H9 (cell line): Measurements from ENCODE around the gene BYSL. TPM values are rescaled to one million over a fixed set of nuclear protein-coding genes. Genes with fewer than 3 reads are reported as not detected.

Source experiments
- DNase-seq: peaks from one replicate; pipeline ENCODE4 v3.0.0-alpha.2; 2017
- H2AFZ ChIP-seq: one replicate; pipeline ENCODE4 v1.6.1; 2013; ENCODE audit warnings: mild to moderate bottlenecking, low read length, control low read depth, moderate library complexity
- H2AK5ac ChIP-seq: 2 replicates; pipeline ENCODE4 v1.6.1; 2013; ENCODE audit warnings: low read length, control low read depth, mixed read lengths; ENCODE audit not compliant: insufficient read length
- H2BK120ac ChIP-seq: one replicate; pipeline ENCODE4 v1.6.1; 2013; ENCODE audit warnings: low read depth, mild to moderate bottlenecking, low read length, control low read depth, inconsistent platforms; ENCODE audit not compliant: poor library complexity, severe bottlenecking
- H2BK12ac ChIP-seq: 2 replicates; pipeline ENCODE4 v1.6.1; 2013; ENCODE audit warnings: low read length, control low read depth, mixed read lengths, low read depth; ENCODE audit not compliant: insufficient read length
- H2BK15ac ChIP-seq: 2 replicates; pipeline ENCODE4 v1.6.1; 2013; ENCODE audit warnings: low read depth, low read length, control low read depth
- H2BK20ac ChIP-seq: one replicate; pipeline ENCODE4 v1.6.1; 2013; ENCODE audit warnings: low read depth, mild to moderate bottlenecking, low read length, control low read depth, inconsistent platforms; ENCODE audit not compliant: poor library complexity, severe bottlenecking
- H2BK5ac ChIP-seq: 2 replicates; pipeline ENCODE4 v1.6.1; 2013; ENCODE audit warnings: low read length, control low read depth, mixed read lengths; ENCODE audit not compliant: insufficient read length
- H3K14ac ChIP-seq: 2 replicates; pipeline ENCODE4 v1.6.1; 2013; ENCODE audit warnings: low read length, control low read depth; ENCODE audit not compliant: insufficient read depth
- H3K18ac ChIP-seq: 2 replicates; pipeline ENCODE4 v1.6.1; 2013; ENCODE audit warnings: low read depth, mild to moderate bottlenecking, mixed read lengths, low read length, control low read depth; ENCODE audit not compliant: insufficient read length
- H3K23ac ChIP-seq: 2 replicates; pipeline ENCODE4 v1.6.1; 2013; ENCODE audit warnings: low read length, control low read depth, mixed read lengths, low read depth; ENCODE audit not compliant: insufficient read length
- H3K23me2 ChIP-seq: 2 replicates; pipeline ENCODE4 v1.6.1; 2013; ENCODE audit warnings: low read depth, mild to moderate bottlenecking, mixed read lengths, low read length, control low read depth; ENCODE audit not compliant: insufficient read length, poor library complexity, severe bottlenecking
- H3K27ac ChIP-seq: 2 replicates; pipeline ENCODE4 v1.5.1; 2013; ENCODE audit warnings: low read length, control low read depth, mixed read lengths, low read depth; ENCODE audit not compliant: insufficient read length
- H3K27me3 ChIP-seq: 2 replicates; pipeline ENCODE4 v1.6.1; 2013; ENCODE audit warnings: low read length, control low read depth, inconsistent platforms; ENCODE audit not compliant: insufficient read depth
- H3K4ac ChIP-seq: 2 replicates; pipeline ENCODE4 v1.6.1; 2013; ENCODE audit warnings: low read depth, mild to moderate bottlenecking, control low read depth, inconsistent platforms, low read length, moderate library complexity
- H3K4me1 ChIP-seq: 2 replicates; pipeline ENCODE4 v1.6.1; 2013; ENCODE audit warnings: low read length, control low read depth, inconsistent platforms; ENCODE audit not compliant: insufficient read depth
- H3K4me2 ChIP-seq: 2 replicates; pipeline ENCODE4 v1.6.1; 2013; ENCODE audit warnings: low read length, control low read depth, mixed read lengths; ENCODE audit not compliant: insufficient read length, insufficient read depth
- H3K56ac ChIP-seq: 2 replicates; pipeline ENCODE4 v1.6.1; 2013; ENCODE audit warnings: low read depth, mild to moderate bottlenecking, mixed read lengths, low read length, control low read depth; ENCODE audit not compliant: insufficient read length
- H3K79me1 ChIP-seq: 2 replicates; pipeline ENCODE4 v1.6.1; 2013; ENCODE audit warnings: low read depth, mild to moderate bottlenecking, moderate library complexity, low read length, control low read depth, inconsistent platforms; ENCODE audit not compliant: insufficient read depth, poor library complexity, severe bottlenecking
- H3K79me2 ChIP-seq: 2 replicates; pipeline ENCODE4 v1.6.1; 2013; ENCODE audit warnings: low read length, control low read depth, inconsistent platforms; ENCODE audit not compliant: insufficient read depth
- H3K9ac ChIP-seq: 2 replicates; pipeline ENCODE4 v1.6.1; 2013; ENCODE audit warnings: low read length, control low read depth, mixed read lengths; ENCODE audit not compliant: insufficient read length; ENCODE audit errors: extremely low read depth
- H3K9me3 ChIP-seq: one replicate; pipeline ENCODE4 v1.6.1; 2013; ENCODE audit warnings: low read depth, low read length, inconsistent platforms; ENCODE audit not compliant: control insufficient read depth
- H3T11ph ChIP-seq: one replicate; pipeline ENCODE4 v1.6.1; 2013; ENCODE audit warnings: mild to moderate bottlenecking, low read length, control low read depth, inconsistent platforms
- H4K20me1 ChIP-seq: one replicate; pipeline ENCODE4 v1.6.1; 2013; ENCODE audit not compliant: control insufficient read depth, insufficient read length, insufficient read depth
- H4K5ac ChIP-seq: 2 replicates; pipeline ENCODE4 v1.6.1; 2013; ENCODE audit warnings: low read depth, mild to moderate bottlenecking, mixed read lengths, low read length, control low read depth; ENCODE audit not compliant: insufficient read length
- H4K8ac ChIP-seq: replicated peaks from 2 replicates; pipeline ENCODE4 v1.6.1; 2013; ENCODE audit warnings: low read length, control low read depth, mixed read lengths, low read depth; ENCODE audit not compliant: insufficient read length
- H4K91ac ChIP-seq: 2 replicates; pipeline ENCODE4 v1.6.1; 2013; ENCODE audit warnings: low read depth, mild to moderate bottlenecking, moderate library complexity, mixed read lengths, low read length, control low read depth; ENCODE audit not compliant: insufficient read length
- H3K27ac Mint-ChIP-seq, 3 experiments: 2 replicates in 2 of 3; 3 replicates in 1 of 3; pipeline ENCODE4 v1.8.0; 2020 to 2021; ENCODE audit warnings: mixed read lengths in 3 of 3, mild to moderate bottlenecking in 1 of 3, moderate library complexity in 1 of 3
- H3K27me3 Mint-ChIP-seq: 2 replicates; pipeline ENCODE4 v1.8.0; 2021; ENCODE audit warnings: low read depth, mild to moderate bottlenecking, moderate library complexity, mixed read lengths
- H3K36me3 Mint-ChIP-seq, 3 experiments: 2 replicates in 2 of 3; 3 replicates in 1 of 3; pipeline ENCODE4 v1.8.0; 2020 to 2021; ENCODE audit warnings: low read depth in 3 of 3, mixed read lengths in 3 of 3; ENCODE audit not compliant: insufficient read depth in 1 of 3
- H3K4me1 Mint-ChIP-seq, 2 experiments: 2 replicates each; pipeline ENCODE4 v1.8.0; 2020; ENCODE audit warnings: mixed read lengths in 2 of 2
- H3K4me3 Mint-ChIP-seq, 2 experiments: 2 replicates in 1 of 2; 3 replicates in 1 of 2; pipeline ENCODE4 v1.8.0; 2020 to 2021; ENCODE audit warnings: mild to moderate bottlenecking in 2 of 2, mixed read lengths in 2 of 2, moderate library complexity in 1 of 2
- H3K9me3 Mint-ChIP-seq, 2 experiments: 2 replicates in 1 of 2; 3 replicates in 1 of 2; pipeline ENCODE4 v1.8.0; 2020; ENCODE audit warnings: mild to moderate bottlenecking in 2 of 2, mixed read lengths in 2 of 2, moderate library complexity in 1 of 2
- WGBS: extraction: QIAGEN DNeasy Blood & Tissue Kit; methylation state at CpG from one replicate; pipeline ENCODE4 v1.1.7; 2013; ENCODE audit warnings: missing lambda C conversion rate, low lambda C conversion rate, mixed read lengths; ENCODE audit not compliant: insufficient read length; ENCODE audit errors: extremely low coverage; 5-methylcytosine and 5-hydroxymethylcytosine counted together
- total RNA-seq: library from RNA; stranded (reverse); gene quantifications from 2 replicates; pipeline ENCODE4 v1.2.1, GENCODE V29; 2021
- TF ChIP-seq, protein P1 (sequence below): fragments of 200-600 bp; sonication (generic); conservative IDR thresholded peaks from 3 replicates; pipeline ENCODE4 v1.8.0; 2021; ENCODE audit warnings: antibody characterized with exemption, mild to moderate bottlenecking

BYSL gene
- total RNA-seq, 1 experiment from 2014 or later, result 71.1 TPM

DNA sequence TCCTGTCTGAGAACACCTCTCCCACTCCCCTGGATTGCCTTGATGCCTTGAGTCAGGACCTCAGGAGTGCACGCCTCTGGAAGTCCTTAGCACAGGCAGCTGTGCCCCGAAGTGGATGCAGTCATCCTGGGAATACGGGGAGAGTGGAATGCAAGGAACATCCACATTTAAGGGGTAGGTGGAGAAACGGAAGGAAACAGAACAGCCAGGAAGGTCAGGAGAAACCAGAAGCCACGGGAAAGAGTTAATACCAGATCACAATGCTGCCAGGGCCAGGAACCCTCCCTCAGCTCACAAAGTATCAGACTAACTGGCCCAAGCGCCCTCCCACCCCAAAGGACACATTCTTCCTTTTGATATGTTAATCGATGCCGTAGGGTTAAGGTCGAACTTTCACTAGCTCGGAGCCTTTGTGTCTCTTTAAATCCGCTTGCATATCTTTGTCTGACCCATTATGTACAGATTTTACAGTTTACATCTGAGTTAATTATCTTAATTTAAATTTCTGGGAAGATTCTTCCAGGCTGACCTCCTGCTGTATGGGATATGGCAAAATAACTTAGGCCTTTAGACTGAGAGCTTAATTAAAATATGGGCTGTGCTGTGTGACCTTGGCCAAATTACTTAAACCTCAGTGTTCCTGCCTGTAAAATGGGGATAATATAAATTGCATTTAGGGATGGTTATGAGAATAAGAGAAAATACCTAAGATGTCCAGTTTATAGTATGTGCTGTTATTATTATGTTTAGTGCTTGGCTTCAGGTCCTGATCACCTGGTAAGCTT lies 44.3 kb downstream of the BYSL start:
- Histone ChIP-seq H3K14ac (peak overlapping the region; percentile 80), H2BK12ac (peak overlapping the region; percentile 71), H4K91ac (no peak overlapping the region), H3K79me2 (no peaks in the 10 kb centered on the region), H3K4me2 (peak overlapping the region; percentile 70), H3K4ac (no peak overlapping the region), H2BK5ac (no peak overlapping the region), H3K27ac (peak overlapping the region; percentile 96), H3K9me3 (no peaks in the 10 kb centered on the region), H3K18ac (peak overlapping the region; percentile 76), H3K79me1 (no peaks in the 10 kb centered on the region), H3K23ac (no peak overlapping the region), H3K4me1 (peaks cover 17% of the 10 kb centered on the region; the same call in 1 of the 2 replicates), H2AK5ac (peak overlapping the region; percentile 83), H2BK20ac (no peak overlapping the region), H3T11ph (peak overlapping the region; percentile 3), H2BK120ac (no peak overlapping the region), H3K56ac (no peak overlapping the region), H3K23me2 (peaks cover 3% of the 10 kb centered on the region), H2AFZ (no peak overlapping the region), H4K20me1 (no peaks in the 10 kb centered on the region), H4K5ac (peak overlapping the region; percentile 18), H2BK15ac (no peak overlapping the region), H3K27me3 (no peaks in the 10 kb centered on the region), H4K8ac (peak overlapping the region; percentile 63), H3K9ac (peak overlapping the region; percentile 39)
- peak; percentile 93 for DNase-seq
- Mint-ChIP-seq H3K9me3 (no peaks in the 10 kb centered on the region), H3K27ac (peak overlapping the region; percentile 97 to 99 (median 98)), H3K36me3 (no peaks in the 10 kb centered on the region; a peak in 1 of 7 replicates), H3K4me1 (peaks cover 51 to 52% of the 10 kb centered on the region in 2 experiments), H3K4me3 (peak overlapping the region; percentile 6 to 13; a peak in 3 of 5 replicates), H3K27me3 (peaks cover 1% of the 10 kb centered on the region)
- no CpG with 5 or more reads among the region's 11 CpGs for WGBS
- TF ChIP-seq, protein P1, sequence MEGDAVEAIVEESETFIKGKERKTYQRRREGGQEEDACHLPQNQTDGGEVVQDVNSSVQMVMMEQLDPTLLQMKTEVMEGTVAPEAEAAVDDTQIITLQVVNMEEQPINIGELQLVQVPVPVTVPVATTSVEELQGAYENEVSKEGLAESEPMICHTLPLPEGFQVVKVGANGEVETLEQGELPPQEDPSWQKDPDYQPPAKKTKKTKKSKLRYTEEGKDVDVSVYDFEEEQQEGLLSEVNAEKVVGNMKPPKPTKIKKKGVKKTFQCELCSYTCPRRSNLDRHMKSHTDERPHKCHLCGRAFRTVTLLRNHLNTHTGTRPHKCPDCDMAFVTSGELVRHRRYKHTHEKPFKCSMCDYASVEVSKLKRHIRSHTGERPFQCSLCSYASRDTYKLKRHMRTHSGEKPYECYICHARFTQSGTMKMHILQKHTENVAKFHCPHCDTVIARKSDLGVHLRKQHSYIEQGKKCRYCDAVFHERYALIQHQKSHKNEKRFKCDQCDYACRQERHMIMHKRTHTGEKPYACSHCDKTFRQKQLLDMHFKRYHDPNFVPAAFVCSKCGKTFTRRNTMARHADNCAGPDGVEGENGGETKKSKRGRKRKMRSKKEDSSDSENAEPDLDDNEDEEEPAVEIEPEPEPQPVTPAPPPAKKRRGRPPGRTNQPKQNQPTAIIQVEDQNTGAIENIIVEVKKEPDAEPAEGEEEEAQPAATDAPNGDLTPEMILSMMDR, result no peak; the same call in 2 of the 3 replicates
